ENCODE data around the gene CEP135.
"Not testable (repeated sequence)": the region's sequence is repeated elsewhere in the genome, so short reads cannot be mapped to it uniquely, and the experiment has no call there.

CEP135 gene

DNA sequence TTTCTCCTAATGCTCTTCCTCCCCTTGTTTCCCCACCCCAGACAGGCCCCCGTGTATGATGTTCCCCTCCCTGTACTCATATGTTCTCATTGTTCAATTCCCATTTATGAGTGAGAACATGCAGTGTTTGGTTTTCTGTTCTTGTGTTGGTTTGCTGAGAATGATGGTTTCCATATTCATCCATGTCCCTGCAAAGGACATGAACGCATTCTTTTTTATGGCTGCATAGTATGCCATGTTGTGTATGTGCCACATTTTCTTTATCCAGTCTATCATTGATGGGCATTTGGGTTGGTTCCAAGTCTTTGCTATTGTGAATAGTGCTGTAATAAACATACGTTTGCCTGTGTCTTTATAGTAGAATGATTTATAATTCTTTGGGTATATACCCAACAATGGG, 124.0 kb downstream of the CEP135 start:
- not testable (repeated sequence) for DNase-seq (ENCODE audit: low read depth in 1 of 2, low spot score in 1 of 2)

DNA sequence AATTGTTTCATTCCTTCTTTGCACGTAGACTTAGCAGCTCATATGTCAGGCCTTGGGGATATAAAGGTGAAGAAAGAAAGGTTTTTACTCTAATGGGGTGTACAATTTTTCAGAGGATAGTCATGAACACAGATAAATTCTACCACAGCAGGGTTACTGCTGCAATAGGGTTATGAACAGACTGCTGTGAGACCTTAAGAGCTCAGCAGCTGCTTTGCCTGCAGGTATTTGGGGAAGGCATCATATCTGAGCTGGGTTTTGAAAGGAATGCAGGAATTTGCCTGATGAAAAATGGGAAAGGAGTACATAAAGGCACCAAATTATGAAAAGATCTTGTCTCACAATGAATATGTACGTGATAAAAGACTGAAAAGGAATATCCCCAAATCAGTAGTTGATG, 128.9 kb downstream of the CEP135 start:
- no peak for DNase-seq (ENCODE audit: low read depth in 1 of 2, low spot score in 1 of 2)

DNA sequence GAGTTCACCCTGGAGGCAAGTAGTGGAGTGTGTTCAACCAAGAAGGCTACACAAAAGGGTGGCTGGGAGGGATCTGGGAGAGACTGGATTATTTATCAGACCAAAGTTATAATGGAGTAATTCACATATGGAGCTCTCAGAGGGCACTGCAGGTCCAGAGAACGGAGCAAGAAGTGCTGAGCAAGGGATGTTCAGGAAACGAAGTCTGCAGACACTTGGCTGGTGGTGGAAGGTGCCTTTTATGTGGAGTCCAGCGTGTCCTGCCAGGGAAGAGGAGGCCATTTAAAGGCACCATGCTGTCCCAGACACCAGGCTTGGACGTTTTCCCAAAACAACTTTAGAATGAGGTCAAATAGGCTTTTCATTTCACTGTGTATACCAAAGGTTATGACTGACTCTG, 130.1 kb downstream of the CEP135 start:
- no peak for DNase-seq (ENCODE audit: low read depth in 1 of 2, low spot score in 1 of 2)

DNA sequence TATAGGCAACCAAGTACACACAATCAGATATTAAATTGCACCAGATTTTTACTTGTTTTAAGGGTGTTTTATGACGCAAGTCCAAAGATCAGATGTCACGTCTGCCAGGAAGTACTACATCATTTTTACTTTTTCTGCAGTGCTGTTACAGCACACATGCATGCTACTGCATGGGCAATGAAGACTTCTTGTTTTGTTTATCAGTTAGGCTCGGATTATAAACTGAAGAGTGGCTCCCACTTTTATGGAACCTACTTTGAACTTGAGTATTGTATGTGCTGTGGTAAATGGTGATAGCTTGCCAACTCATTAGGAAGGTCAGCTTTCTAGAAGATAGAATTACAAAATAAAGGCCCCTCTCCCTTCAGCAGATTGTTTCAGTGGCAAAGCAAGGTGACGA, 131.6 kb downstream of the CEP135 start:
- DNase-seq (ENCODE audit: low read depth in 1 of 2, low spot score in 1 of 2), result no peak

DNA sequence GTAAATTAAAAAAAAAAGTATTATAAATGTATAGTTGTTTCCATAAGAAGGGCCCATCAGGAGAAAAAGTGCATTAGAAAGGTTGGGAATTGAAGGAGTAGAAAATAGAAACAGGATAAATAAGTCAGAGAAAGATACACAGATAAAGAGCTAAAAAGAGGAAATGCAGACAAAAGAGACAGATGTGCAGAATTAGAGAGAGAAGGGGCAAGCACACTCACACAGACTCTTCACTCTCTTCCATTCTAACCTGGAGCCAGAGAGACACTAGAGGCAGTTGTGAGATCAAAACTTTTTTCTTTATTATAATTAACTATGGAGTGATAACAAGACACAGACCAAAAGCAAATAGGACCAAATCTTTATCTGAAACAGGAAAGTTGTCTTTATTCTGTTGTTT, 134.1 kb downstream of the CEP135 start:
- no peak for DNase-seq (ENCODE audit: low read depth in 1 of 2, low spot score in 1 of 2)

Data from activated CD4-positive, alpha-beta T cell treated with anti-CD3 and anti-CD28 coated beads, Interleukin-2, amount 50 U/mL, for 24 hours (primary cell).